ENCODE measurements around the gene PABPC4L. TPM values are rescaled to one million over a fixed set of nuclear protein-coding genes. Genes with fewer than 3 reads are reported as not detected.

PABPC4L gene
- total RNA-seq, 1 experiment from 2014 or later: 2.2 TPM

DNA sequence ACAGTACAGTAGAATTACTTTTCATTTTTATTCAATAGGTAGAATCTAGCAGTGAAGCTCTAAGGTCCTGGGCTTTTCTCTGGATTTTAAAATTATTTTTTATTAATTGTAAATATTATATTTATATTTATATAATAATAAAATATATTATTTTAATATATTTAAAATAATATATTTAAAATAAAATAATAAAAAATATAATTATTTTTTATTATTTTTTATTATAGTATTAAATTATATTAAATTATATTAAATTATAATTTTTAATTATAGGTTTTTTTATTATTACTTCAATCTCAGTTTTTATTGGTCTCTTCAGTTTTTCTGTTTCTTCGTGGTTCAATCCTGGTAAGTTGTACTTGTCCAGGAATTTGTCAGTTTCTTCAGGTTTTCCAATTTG, 49.7 kb upstream of the PABPC4L start:
- Histone ChIP-seq H4K5ac (ENCODE audit: insufficient read length, low read depth, low read length) (no peak overlapping the region), H3K56ac (ENCODE audit: insufficient read length, low read depth, low read length) (no peak overlapping the region), H2BK15ac (ENCODE audit: low read depth, low read length) (no peak overlapping the region), H3K14ac (ENCODE audit: insufficient read depth, low read length) (no peak overlapping the region), H4K20me1 (ENCODE audit: control insufficient read depth, insufficient read depth, insufficient read length) (no peaks in the 10 kb centered on the region), H3K79me2 (ENCODE audit: insufficient read depth, low read length) (no peaks in the 10 kb centered on the region), H4K91ac (ENCODE audit: insufficient read length, low read depth, low read length) (no peak overlapping the region), H3K27me3 (ENCODE audit: insufficient read depth, low read length) (no peaks in the 10 kb centered on the region), H3K4me2 (ENCODE audit: insufficient read depth, insufficient read length, low read length) (no peak overlapping the region), H3K4ac (ENCODE audit: low read depth, low read length) (no peak overlapping the region), H3K23me2 (ENCODE audit: insufficient read length, low read depth, low read length, poor library complexity, severe bottlenecking) (no peaks in the 10 kb centered on the region), H3K4me1 (ENCODE audit: insufficient read depth, low read length) (no peaks in the 10 kb centered on the region), H2AFZ (ENCODE audit: low read length) (no peak overlapping the region), H3K18ac (ENCODE audit: insufficient read length, low read depth, low read length) (no peak overlapping the region), H2BK5ac (ENCODE audit: insufficient read length, low read length) (no peak overlapping the region), H2BK12ac (ENCODE audit: insufficient read length, low read depth, low read length) (no peak overlapping the region), H3K23ac (ENCODE audit: insufficient read length, low read depth, low read length) (no peak overlapping the region), H2BK120ac (ENCODE audit: low read depth, low read length, poor library complexity, severe bottlenecking) (no peak overlapping the region), H2AK5ac (ENCODE audit: insufficient read length, low read length) (no peak overlapping the region), H3K79me1 (ENCODE audit: insufficient read depth, low read depth, low read length, poor library complexity, severe bottlenecking) (no peaks in the 10 kb centered on the region), H4K8ac (replicated peaks; ENCODE audit: insufficient read length, low read depth, low read length) (no peak overlapping the region), H2BK20ac (ENCODE audit: low read depth, low read length, poor library complexity, severe bottlenecking) (no peak overlapping the region), H3K27ac (ENCODE audit: insufficient read length, low read depth, low read length) (no peak overlapping the region), H3K9me3 (ENCODE audit: control insufficient read depth, low read depth, low read length) (no peaks in the 10 kb centered on the region), H3T11ph (ENCODE audit: low read length) (no peak overlapping the region), H3K9ac (ENCODE audit: extremely low read depth, insufficient read length, low read length) (no peak overlapping the region)
- no peak overlapping the region for H3K4me3 Mint-ChIP-seq
- H3K36me3 Mint-ChIP-seq (ENCODE audit: insufficient read depth in 1 of 3, low read depth in 3 of 3): no peaks in the 10 kb centered on the region
- H3K9me3 Mint-ChIP-seq: no peaks in the 10 kb centered on the region
- H3K4me1 Mint-ChIP-seq: no peaks in the 10 kb centered on the region
- WGBS (ENCODE audit: extremely low coverage, insufficient read length, low lambda C conversion rate): no CpG with 5 or more reads among the region's 1 CpG
- TF ChIP-seq, protein P1, sequence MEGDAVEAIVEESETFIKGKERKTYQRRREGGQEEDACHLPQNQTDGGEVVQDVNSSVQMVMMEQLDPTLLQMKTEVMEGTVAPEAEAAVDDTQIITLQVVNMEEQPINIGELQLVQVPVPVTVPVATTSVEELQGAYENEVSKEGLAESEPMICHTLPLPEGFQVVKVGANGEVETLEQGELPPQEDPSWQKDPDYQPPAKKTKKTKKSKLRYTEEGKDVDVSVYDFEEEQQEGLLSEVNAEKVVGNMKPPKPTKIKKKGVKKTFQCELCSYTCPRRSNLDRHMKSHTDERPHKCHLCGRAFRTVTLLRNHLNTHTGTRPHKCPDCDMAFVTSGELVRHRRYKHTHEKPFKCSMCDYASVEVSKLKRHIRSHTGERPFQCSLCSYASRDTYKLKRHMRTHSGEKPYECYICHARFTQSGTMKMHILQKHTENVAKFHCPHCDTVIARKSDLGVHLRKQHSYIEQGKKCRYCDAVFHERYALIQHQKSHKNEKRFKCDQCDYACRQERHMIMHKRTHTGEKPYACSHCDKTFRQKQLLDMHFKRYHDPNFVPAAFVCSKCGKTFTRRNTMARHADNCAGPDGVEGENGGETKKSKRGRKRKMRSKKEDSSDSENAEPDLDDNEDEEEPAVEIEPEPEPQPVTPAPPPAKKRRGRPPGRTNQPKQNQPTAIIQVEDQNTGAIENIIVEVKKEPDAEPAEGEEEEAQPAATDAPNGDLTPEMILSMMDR (conservative IDR thresholded peaks at IDR 0.05): no peak
- no peak for DNase-seq
- H3K27me3 Mint-ChIP-seq (ENCODE audit: low read depth): no peaks in the 10 kb centered on the region
- no peak overlapping the region for H3K27ac Mint-ChIP-seq
